ENCODE measurements around the gene GALNT3.

Gene GALNT3

DNA sequence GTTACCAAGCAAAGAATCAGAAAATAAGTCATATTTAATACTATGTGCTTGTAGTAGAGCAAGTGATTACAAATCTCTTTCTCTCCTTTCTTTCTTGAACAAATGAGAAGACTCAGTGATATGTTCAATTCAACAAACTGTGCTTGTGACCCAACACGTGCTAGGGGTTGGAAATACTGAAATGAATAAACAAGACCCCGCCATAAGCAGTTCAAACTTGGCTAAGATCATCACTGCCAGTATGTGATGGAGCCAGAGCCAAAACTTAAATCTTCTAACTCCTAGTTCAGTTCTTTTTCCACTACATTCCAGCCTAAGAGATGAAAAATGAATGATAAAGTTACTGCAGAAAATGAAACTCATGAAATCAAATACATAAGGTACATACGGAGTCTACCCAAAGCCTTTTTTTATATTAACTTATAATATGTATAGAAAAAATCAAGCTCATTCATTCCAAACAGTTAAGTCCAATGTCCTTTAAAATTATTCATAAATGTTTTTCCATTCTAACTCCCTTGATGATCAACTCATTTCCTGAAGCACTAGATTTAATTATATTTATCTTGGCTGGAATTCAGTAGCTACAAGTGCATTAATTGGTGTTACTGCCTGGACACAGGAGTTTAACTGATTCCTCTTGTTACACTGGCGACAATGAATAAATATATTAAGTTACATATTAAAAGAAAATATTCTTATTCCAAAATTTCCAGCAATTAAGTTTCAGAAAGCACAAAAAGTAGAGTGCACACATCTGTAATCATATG, 36.0 kb downstream of the GALNT3 start:
- DNase-seq (ENCODE audit: insufficient read length, low spot score) = no peak
- FAIRE-seq = no peak

DNA sequence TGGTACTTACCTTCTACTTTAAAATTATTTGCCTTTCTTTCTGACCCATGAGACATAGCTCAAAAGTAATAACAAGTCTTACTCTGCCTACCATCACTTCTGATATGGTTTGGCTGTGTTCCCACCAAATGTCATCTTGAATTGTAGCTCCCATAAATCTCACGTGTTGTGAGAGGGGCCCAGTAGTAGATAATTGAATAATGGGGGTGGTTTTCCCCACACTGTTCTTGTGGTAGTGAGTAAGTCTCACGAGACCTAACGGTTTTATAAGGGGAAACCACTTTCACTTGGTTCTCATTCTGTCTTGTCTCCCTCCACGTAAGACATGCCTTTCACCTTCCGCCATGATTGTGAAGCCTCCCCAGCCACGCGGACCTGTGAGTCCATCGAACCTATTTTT, 47.5 kb downstream of the GALNT3 start:
- DNase-seq (ENCODE audit: insufficient read length, low spot score) (no peak), FAIRE-seq (no peak)

DNA sequence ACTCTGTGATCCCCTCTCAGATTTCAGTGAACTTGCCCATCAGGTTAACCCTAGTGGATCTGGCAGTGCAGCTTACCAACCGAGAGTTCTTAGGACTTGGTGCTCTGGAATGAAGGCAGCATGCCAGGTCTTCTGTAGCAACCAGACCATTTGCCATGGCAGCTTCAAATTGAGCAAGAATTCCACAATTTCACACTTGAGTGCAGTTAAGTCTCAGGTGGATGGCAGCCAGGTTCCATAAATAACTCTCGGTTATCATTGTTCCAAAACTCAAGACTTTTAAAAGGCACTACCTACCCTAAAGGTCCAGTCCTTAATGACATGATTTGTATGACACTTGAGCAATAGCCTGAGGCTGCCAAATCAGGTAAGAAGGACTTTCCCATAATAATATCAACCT, 48.1 kb downstream of the GALNT3 start:
- no peak for FAIRE-seq
- DNase-seq (ENCODE audit: insufficient read length, low spot score) = no peak

DNA sequence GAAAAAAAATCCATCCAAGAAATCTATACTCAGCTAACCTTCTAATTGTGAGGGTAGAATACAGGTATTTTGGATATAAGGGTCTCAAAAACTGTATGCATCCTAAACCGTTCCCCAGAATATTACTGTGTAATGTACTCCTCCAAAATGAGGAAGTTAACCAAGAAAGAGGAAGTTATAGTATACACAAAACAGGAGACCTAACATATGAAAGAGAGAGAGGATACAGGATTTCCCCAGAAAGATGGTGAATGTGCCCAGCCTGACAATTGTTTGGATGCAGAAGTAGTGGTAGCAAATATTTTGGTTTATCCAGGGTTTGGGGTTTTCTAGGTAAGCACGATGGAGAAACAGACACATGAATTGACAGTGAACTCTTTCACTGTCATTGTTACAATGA, 50.6 kb downstream of the GALNT3 start:
- DNase-seq (ENCODE audit: insufficient read length, low spot score) (no peak), FAIRE-seq (no peak)

DNA sequence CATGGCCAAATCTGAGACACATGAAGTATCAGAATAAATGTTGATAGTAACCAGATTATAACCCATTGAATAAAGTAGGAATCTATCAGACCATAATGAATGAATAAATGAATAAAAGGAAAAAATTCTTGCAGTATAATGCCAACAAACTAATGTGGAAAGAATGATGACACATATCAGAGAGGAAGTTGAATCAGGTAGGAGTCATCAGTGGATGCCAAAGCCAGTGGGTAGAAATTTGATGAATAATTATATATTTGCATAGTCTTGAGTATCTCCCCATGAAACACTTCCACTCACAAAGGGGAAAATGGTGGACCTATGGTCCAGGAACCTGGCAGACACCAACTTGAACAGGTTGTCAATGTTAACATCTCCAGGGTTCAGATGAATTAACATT, 68.6 kb downstream of the GALNT3 start:
- DNase-seq (ENCODE audit: insufficient read length, low spot score) = no peak
- FAIRE-seq = no peak

DNA sequence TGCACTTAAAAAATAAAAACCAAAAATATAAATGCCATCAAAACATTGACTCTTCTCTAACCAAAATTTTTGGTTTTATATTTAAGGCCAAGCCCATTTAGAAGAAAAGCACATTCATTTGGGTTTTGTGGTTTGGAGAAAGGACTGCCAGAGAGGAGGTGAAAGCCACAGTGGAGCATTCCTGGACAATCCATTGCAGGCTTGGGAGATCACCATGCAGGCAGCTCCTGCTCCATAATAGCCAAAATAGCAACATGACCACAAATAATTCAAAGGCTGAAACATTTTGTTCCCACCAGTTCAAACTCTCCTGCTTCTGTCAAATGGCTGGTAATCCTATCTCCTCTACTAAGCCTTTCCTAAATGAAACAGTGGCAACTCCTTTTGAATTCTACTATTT, 73.5 kb downstream of the GALNT3 start:
- FAIRE-seq = no peak
- DNase-seq (ENCODE audit: insufficient read length, low spot score) = no peak

DNA sequence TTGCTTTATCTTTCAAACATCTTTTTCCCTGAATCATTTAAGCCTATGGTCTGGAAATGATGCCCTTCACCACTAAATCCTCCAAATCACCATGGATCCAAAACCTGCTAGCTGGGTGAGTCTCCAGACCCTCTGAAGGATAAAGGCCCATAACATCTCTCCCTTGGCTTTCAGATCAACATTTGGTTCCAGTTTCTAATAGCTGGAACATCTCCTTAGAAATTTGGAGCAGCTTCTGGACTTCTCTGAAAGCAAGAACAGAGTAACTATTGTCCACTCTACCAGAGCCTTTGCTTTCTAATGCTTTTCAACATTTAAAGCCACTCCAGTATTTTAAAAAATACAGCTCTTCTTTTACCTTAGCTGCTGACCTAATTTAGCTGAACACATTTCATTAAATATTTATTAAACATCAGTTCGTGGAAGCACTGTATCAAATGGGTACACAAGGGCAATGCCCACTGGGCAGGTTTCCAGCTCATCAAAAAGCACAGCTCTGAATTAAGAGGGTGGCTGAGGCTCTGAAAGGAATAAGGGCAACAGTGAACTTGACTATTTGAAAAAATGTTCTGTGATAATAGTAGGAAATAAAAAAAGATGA, 75.3 kb downstream of the GALNT3 start:
- DNase-seq (ENCODE audit: insufficient read length, low spot score) = no peak
- no peak for FAIRE-seq

DNA sequence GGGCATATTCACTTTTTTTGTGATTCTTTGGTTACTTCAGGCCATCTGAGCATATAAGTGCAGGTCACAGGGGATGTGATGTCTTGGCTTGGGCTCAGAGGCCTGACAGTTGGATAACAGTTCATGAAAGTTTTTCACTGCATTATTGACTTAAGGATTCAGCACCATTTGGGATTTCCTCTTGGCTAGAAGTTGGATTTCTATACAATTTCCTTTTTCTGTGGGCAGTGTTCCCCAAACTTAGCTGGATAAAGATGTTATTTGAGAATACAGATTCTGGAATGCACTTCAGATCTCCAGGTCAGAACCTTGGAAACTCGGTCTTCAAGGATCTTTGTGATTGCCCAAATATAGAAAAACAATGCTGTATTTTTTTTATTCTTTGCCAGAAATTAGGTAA, 78.0 kb downstream of the GALNT3 start:
- FAIRE-seq (no peak), DNase-seq (ENCODE audit: insufficient read length, low spot score) (no peak)

DNA sequence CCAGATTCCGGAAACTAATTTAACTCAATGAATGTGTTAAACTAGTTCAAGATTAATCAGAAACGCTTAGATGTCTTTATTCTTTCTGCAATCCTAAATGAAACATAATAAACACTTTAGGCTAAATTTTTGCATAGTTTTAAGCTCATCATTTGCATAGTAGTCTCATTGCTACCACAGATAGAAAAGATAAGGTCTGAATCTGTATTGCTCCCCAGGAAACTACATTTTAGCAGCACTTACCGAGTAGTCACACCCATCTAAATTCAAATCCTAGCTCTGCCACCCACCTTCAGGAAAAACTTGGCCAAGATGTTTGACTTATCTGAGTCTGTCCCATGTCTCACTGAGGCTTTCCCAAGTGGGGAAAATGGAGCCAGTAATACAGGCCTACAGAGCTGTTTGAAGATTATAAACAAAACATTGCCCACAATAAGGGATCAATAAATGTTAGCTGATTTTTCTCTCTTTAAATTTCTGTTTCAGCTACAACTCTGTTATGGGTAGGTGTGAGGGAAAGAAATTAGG, 87.0 kb downstream of the GALNT3 start:
- DNase-seq (ENCODE audit: insufficient read length, low spot score) = no peak

DNA sequence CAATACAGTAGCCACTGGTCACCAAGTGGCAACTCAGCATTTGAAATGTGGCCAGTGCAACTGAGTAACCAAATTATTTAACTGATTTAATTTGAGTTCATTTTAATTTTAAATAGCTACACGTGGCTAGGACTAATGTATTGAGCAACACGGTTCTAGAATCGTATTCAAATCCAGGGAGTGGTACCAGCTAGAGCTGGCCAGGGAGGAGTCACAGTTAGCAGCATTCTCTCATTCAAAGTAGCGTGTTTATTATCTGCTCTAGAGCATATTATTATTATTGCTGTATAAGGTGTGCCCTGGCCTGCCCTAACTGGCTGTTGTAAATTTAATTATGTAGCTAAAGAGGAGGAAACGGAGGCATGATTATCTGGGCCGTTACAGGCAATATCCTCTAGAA, 92.9 kb downstream of the GALNT3 start:
- FAIRE-seq = no peak
- no peak for DNase-seq (ENCODE audit: insufficient read length, low spot score)

More for the DNA sequence above, 87.0 kb downstream of the GALNT3 start:
- FAIRE-seq = no peak

DNA sequence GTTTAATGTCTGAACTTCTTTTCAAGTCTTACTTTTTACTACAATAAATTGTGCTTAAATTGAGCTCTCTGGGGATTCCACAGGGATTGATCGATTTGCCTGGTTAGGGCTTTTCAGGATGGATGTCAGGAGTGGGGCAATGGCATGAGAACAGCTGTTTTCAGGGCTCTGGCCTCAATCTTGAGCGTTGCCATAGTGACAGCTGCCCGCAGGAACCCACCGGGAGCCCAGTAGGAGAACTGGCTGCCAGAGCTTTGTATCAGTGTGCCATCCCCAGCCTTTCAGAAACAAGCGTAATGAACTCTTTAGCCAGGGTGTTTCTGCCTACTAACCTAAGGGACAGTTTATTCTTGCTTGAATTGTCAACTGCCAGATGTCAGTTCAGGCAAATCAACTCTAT, 93.5 kb downstream of the GALNT3 start:
- DNase-seq (ENCODE audit: insufficient read length, low spot score) = no peak
- FAIRE-seq = no peak

DNA sequence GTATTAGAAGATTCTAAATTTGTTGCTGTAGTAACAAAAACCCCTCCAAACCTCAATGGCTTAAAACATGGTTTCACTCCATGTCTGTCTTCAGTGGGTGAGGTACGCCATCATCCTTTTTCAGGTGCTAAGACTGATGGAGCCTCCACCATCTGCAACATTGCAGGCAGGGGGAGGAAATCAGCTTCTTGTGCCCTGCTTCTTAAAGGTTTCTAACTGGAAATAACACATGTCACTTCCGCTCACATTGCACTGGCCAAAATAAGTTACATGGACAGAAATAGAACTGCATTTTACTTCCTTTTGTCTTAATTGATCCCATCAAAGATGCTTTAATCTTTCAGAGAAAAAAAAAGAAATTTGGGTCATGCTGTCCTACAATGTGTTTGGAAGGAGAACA, 94.1 kb downstream of the GALNT3 start:
- DNase-seq (ENCODE audit: insufficient read length, low spot score) = no peak
- FAIRE-seq = no peak

DNA sequence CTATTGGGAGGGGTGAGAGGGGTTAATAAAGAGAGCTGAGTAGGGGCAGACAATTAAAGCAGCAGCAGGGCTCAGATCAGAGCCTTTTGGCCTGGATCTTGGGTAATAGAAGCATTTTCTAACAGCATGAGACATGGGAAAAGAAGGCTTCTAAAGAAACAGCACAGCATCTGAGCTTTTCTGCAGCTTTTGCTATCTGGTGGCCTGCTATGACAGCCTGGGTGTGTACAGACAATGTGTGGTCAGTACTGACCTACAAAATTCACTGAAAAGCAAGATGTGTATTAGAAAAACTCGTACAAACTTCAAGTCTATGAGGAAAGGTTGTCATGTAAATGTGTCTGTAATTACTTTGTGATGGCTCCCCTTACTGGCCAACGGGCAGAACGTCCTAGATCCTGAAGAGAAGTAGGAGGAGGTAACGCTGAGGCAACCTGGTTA, 95.6 kb downstream of the GALNT3 start:
- peak; percentile 2 for DNase-seq (ENCODE audit: insufficient read length, low spot score)
- no peak for FAIRE-seq

DNA sequence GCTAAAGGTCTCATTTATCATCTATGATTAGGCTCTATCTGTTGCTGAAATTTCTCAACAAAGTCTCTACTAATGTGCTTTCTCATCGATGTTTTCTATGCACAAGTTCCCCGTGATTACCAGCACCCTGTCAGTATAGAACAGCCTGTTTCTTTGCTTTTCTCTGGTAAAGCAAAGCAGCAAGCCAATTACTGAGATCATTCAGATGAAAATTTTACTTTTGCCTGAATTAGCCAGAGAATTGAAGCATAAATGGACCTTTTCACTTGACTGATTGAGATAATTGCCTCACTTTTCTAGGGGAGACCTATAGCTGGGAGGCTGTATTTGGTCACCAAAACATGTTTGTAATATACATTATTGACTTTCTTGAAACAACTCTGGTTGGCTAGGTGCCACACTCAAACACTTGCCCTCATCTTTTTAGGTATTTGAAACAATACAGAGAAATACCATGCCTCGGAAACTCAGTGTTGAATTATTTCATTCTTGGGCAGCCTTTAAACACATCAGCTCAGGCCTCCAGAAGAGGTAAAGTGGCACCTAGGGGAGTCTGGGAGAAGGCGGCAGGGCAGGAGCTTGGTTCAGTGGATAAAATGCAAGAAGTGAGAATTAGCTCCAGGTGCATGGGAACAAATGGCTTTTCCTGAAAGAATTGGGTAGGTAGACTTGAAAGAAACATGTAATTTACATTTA, 96.2 kb downstream of the GALNT3 start:
- FAIRE-seq = no peak
- no peak for DNase-seq (ENCODE audit: insufficient read length, low spot score)

Data from GM19239 (cell line).